ENCODE measurements around the gene AOC1. TPM values are rescaled to one million over a fixed set of nuclear protein-coding genes. Genes with fewer than 3 reads are reported as not detected.

Gene AOC1
- polyA plus RNA-seq, 2 of the 4 experiments (the other 2 are of a cell fraction), result not detected

GRCh38 chr7:150848111-150848510 is 4.2 kb upstream of the AOC1 start:
- no peak for FAIRE-seq
- WGBS (ENCODE audit: missing lambda C conversion rate), result 58% methylated on average over 5 of the region's 8 CpGs
- CTCF ChIA-PET, result no interaction called here

GRCh38 chr7:150848561-150849115 is 3.7 kb upstream of the AOC1 start:
- no peak for TF ChIP-seq RCOR1 (IDR thresholded peaks at IDR 0.05; ENCODE audit: low read depth, low read length)
- no peak for TF ChIP-seq MAFK (IDR thresholded peaks at IDR 0.05; ENCODE audit: partially characterized antibody)
- no peak for TF ChIP-seq FOSB (CRISPR knock-in tag; IDR thresholded peaks at IDR 0.05)
- no peak for TF ChIP-seq RARB (CRISPR knock-in tag; IDR thresholded peaks at IDR 0.05)
- no peak for TF ChIP-seq ZNF302 (CRISPR knock-in tag; IDR thresholded peaks at IDR 0.05)
- no peak for TF ChIP-seq HOXB5 (CRISPR knock-in tag; IDR thresholded peaks at IDR 0.05)
- no peak for TF ChIP-seq HOXB13 (CRISPR knock-in tag; IDR thresholded peaks at IDR 0.05; ENCODE audit: low read depth)
- no peak for TF ChIP-seq CTCF (IDR thresholded peaks at IDR 0.05)
- no peak for TF ChIP-seq NFE2L2 (conservative IDR thresholded peaks at IDR 0.05; ENCODE audit: low read length)
- no peak for TF ChIP-seq JUNB (IDR thresholded peaks at IDR 0.05)
- TF ChIP-seq KDM1A (IDR thresholded peaks at IDR 0.05; ENCODE audit: low read depth), result no peak
- TF ChIP-seq FOXS1 (CRISPR knock-in tag; IDR thresholded peaks at IDR 0.05), result no peak
- no peak for TF ChIP-seq TFCP2L1 (CRISPR knock-in tag; IDR thresholded peaks at IDR 0.05)
- no peak for TF ChIP-seq EHMT2 (IDR thresholded peaks at IDR 0.05; ENCODE audit: low read depth)
- CTCF ChIA-PET, result no interaction called here

More at GRCh38 chr7:150848111-150848510, 4.2 kb upstream of the AOC1 start:
- Histone ChIP-seq H3K9me3 (no peaks in the 10 kb centered on the region), H3K27ac (no peak overlapping the region), H3K4me1 (no peaks in the 10 kb centered on the region), H3K4me2 (no peak overlapping the region), H3K4me3 (no peak overlapping the region)
- no peak for ATAC-seq
- DNase-seq (ENCODE audit: low read depth in 1 of 2, low spot score in 1 of 2), result no peak
- TF ChIP-seq REST (IDR thresholded peaks at IDR 0.05) (no peak), NFE2L2 (conservative IDR thresholded peaks at IDR 0.05; ENCODE audit: low read length) (no peak), ZFP36 (IDR thresholded peaks at IDR 0.05; ENCODE audit: borderline replicate concordance, partially characterized antibody) (no peak), NPAS2 (CRISPR knock-in tag; IDR thresholded peaks at IDR 0.05; ENCODE audit: borderline replicate concordance) (no peak), CBX2 (IDR thresholded peaks at IDR 0.05; ENCODE audit: borderline replicate concordance, low read depth) (no peak), FOSL2 (IDR thresholded peaks at IDR 0.05) (no peak), FOSL2 (CRISPR knock-in tag; IDR thresholded peaks at IDR 0.05) (no peak), GATA3 (IDR thresholded peaks at IDR 0.05; ENCODE audit: borderline replicate concordance) (no peak), FOSB (CRISPR knock-in tag; IDR thresholded peaks at IDR 0.05) (no peak), BCL3 (IDR thresholded peaks at IDR 0.05) (no peak), SREBF2 (IDR thresholded peaks at IDR 0.05) (no peak), CTCF (IDR thresholded peaks at IDR 0.05) (no peak), FOXS1 (CRISPR knock-in tag; IDR thresholded peaks at IDR 0.05) (no peak), MYC (IDR thresholded peaks at IDR 0.05; ENCODE audit: borderline replicate concordance, low read length) (no peak), HOXB13 (CRISPR knock-in tag; IDR thresholded peaks at IDR 0.05; ENCODE audit: low read depth) (no peak)
- POLR2A ChIA-PET, result no interaction called here

More at GRCh38 chr7:150848561-150849115, 3.7 kb upstream of the AOC1 start:
- FAIRE-seq, result no peak
- Histone ChIP-seq H3K9me3 (no peaks in the 10 kb centered on the region), H3K4me1 (no peaks in the 10 kb centered on the region), H3K4me2 (no peak overlapping the region), H3K4me3 (no peak overlapping the region), H3K27ac (no peak overlapping the region)
- no peak for DNase-seq (ENCODE audit: low read depth in 1 of 2, low spot score in 1 of 2)
- POLR2A ChIA-PET, result no interaction called here
- no peak for ATAC-seq
- WGBS (ENCODE audit: missing lambda C conversion rate), result 16% methylated on average over 3 of the region's 3 CpGs

Data from A549 (cell line).